Progenitor cell of endocrine pancreas (in vitro differentiated cells): ENCODE data around the gene CDIPT. TPM values are rescaled to one million over a fixed set of nuclear protein-coding genes. Genes with fewer than 3 reads are reported as not detected.

Experiments
- DNase-seq: peaks from one replicate; pipeline ENCODE4 v3.0.0; 2021; ENCODE audit warnings: low spot score; ENCODE audit not compliant: unreplicated experiment
- H3K27ac Mint-ChIP-seq: 2 replicates; pipeline ENCODE4 v1.8.0; 2021; ENCODE audit warnings: mild to moderate bottlenecking, moderate library complexity, mixed read lengths
- H3K27me3 Mint-ChIP-seq: 2 replicates; pipeline ENCODE4 v1.8.0; 2021; ENCODE audit warnings: mixed read lengths
- H3K36me3 Mint-ChIP-seq: 2 replicates; pipeline ENCODE4 v1.8.0; 2022; ENCODE audit warnings: mixed read lengths; ENCODE audit not compliant: insufficient read depth
- H3K4me1 Mint-ChIP-seq: 2 replicates; pipeline ENCODE4 v1.8.0; 2021; ENCODE audit warnings: low read depth, mixed read lengths
- H3K4me3 Mint-ChIP-seq: 2 replicates; pipeline ENCODE4 v1.8.0; 2021; ENCODE audit warnings: low read depth, mild to moderate bottlenecking, moderate library complexity, mixed read lengths
- H3K9me3 Mint-ChIP-seq: 2 replicates; pipeline ENCODE4 v1.8.0; 2021; ENCODE audit warnings: low read depth, mixed read lengths
- total RNA-seq: library from RNA; stranded (reverse); gene quantifications from 2 replicates; pipeline ENCODE4 v1.2.1, GENCODE V29; 2021
- TF ChIP-seq, protein P1 (sequence below): fragments of 200-600 bp; sonication (generic); IDR thresholded peaks from one replicate; pipeline ENCODE4 v1.5.0; 2021; ENCODE audit warnings: antibody characterized with exemption, mild to moderate bottlenecking; ENCODE audit not compliant: unreplicated experiment

CDIPT gene
- total RNA-seq, 1 donor from 2014 or later, result 51.2 TPM

DNA sequence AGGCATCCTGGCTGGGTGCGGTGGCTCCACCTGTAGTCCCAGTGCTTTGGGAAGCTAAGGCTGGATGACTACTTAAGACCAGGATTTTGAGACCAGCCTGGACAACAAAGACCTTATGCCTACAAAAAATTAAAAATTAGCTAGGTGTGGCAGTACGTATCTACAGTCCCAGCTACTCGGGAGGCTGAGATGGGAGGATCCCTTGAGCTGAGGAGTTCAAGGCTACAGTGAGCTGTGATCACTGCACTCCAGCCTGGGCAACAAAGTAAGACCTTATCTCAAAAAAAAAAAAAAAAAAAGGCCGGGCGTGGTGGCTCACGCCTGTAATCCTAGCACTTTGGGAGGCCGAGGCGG, 36.7 kb downstream of the CDIPT start:
- H3K36me3 Mint-ChIP-seq, result no peaks in the 10 kb centered on the region
- no peaks in the 10 kb centered on the region for H3K9me3 Mint-ChIP-seq
- no peak overlapping the region for H3K4me3 Mint-ChIP-seq
- no peak overlapping the region for H3K27ac Mint-ChIP-seq
- DNase-seq, result no peak
- H3K27me3 Mint-ChIP-seq, result no peaks in the 10 kb centered on the region
- H3K4me1 Mint-ChIP-seq, result peaks cover 8% of the 10 kb centered on the region
- TF ChIP-seq, protein P1, sequence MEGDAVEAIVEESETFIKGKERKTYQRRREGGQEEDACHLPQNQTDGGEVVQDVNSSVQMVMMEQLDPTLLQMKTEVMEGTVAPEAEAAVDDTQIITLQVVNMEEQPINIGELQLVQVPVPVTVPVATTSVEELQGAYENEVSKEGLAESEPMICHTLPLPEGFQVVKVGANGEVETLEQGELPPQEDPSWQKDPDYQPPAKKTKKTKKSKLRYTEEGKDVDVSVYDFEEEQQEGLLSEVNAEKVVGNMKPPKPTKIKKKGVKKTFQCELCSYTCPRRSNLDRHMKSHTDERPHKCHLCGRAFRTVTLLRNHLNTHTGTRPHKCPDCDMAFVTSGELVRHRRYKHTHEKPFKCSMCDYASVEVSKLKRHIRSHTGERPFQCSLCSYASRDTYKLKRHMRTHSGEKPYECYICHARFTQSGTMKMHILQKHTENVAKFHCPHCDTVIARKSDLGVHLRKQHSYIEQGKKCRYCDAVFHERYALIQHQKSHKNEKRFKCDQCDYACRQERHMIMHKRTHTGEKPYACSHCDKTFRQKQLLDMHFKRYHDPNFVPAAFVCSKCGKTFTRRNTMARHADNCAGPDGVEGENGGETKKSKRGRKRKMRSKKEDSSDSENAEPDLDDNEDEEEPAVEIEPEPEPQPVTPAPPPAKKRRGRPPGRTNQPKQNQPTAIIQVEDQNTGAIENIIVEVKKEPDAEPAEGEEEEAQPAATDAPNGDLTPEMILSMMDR, result no peak

DNA sequence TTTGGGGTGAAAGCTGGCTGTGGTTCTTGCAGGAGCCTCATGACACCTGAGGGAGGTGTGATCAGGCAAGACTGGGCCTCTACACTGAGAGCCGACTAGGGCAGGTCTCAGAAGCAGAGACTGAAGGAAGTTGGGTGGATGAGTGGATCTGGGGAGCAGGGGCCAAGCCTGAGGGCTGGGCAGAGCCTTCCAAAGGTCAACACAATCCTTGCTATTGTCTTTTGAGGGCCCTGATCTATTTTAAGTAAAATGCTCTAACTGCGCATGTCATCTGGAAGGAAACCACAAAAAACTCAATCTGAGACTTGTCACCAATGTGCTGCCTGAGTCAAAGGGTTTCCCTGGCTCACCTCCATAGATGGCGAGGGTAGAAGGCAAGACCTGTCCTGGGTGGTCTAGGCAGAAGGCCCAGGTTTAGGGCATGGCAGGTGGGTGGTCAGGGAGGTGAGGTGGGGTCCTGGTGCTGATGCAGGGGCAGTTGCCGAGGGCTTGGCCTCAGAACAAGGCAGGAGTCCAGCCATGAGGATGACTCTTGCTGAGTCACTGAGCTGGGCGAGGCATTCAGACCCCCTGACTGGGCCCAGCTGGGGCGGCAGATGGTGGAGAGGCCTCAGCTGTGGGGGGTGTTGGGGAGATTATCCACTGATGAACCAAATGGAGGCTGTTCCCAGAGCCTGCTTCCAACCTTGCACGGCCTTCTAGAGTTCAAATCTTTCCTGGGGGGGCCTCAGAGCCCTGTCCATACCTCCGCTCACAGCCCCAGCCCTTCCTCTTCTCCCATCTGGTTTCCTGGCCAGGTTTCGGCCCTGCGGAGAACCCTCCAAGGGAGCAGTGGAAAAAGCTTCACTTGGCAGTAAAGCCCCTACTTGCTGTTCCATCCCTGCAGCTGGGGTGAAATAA, 37.6 kb downstream of the CDIPT start:
- H3K4me3 Mint-ChIP-seq, result no peak overlapping the region
- no peaks in the 10 kb centered on the region for H3K27me3 Mint-ChIP-seq
- no peaks in the 10 kb centered on the region for H3K36me3 Mint-ChIP-seq
- DNase-seq, result no peak
- peak overlapping the region; percentile 30 for H3K27ac Mint-ChIP-seq
- TF ChIP-seq, protein P1, result no peak
- H3K4me1 Mint-ChIP-seq, result peaks cover 14% of the 10 kb centered on the region
- no peaks in the 10 kb centered on the region for H3K9me3 Mint-ChIP-seq

DNA sequence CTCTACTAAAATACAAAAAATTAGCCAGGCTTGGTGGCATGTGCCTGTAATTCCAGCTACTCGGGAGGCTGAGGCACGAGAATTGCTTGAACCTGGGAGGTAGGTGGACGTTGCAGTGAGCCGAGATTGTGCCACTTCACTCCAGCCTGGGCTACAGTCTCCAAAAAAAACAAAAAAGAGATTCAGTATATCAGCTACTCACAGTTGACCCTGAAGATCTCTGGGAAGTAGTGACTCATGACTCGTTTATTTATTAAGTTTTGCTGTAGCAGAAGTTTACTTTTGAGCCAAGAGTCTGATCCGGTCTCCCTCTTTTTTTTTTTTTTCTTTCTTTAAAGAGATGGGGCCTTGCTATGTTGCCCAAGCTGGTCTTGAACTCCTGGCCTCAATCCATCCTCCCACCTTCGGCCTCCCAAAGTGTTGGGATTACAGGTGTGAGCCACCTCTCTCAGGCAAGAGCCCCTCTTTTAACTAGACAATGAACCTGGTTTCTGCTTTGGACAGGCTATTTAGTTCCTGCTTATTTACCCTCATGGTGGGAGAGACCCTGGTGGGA, 38.4 kb downstream of the CDIPT start:
- H3K36me3 Mint-ChIP-seq, result peaks cover 1% of the 10 kb centered on the region
- H3K27ac Mint-ChIP-seq, result no peak overlapping the region
- H3K4me1 Mint-ChIP-seq, result peaks cover 15% of the 10 kb centered on the region
- DNase-seq, result no peak
- H3K27me3 Mint-ChIP-seq, result no peaks in the 10 kb centered on the region
- H3K4me3 Mint-ChIP-seq, result no peak overlapping the region
- TF ChIP-seq, protein P1, result no peak
- H3K9me3 Mint-ChIP-seq, result no peaks in the 10 kb centered on the region

DNA sequence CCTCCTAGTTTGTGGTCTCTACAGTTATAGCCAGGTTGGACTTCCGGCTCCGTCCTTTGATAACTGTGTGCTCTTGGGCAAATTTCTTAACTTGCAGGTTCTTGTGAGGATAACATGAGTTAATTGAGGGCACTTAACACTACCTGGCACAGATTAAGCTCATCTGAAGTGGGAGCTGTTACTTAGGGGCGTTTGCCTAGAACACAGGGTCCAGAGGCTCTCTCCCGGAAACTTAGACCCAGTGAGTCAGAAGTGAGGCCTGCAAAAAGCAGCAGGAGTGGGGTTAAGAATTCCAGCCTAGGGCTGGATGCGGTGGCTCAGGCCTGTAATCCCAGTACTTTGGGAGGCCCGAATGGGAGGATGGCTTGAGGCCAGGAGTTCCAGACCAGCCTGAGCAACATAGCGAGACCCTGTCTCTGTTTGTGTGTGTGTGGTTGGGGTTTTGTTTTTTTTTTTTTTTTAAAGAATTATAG, 41.3 kb downstream of the CDIPT start:
- no peaks in the 10 kb centered on the region for H3K27me3 Mint-ChIP-seq
- TF ChIP-seq, protein P1, result no peak
- no peaks in the 10 kb centered on the region for H3K9me3 Mint-ChIP-seq
- H3K36me3 Mint-ChIP-seq, result peaks cover 15% of the 10 kb centered on the region
- H3K4me1 Mint-ChIP-seq, result peaks cover 24% of the 10 kb centered on the region
- no peak for DNase-seq
- peak overlapping the region; percentile 37 for H3K27ac Mint-ChIP-seq
- no peak overlapping the region for H3K4me3 Mint-ChIP-seq

DNA sequence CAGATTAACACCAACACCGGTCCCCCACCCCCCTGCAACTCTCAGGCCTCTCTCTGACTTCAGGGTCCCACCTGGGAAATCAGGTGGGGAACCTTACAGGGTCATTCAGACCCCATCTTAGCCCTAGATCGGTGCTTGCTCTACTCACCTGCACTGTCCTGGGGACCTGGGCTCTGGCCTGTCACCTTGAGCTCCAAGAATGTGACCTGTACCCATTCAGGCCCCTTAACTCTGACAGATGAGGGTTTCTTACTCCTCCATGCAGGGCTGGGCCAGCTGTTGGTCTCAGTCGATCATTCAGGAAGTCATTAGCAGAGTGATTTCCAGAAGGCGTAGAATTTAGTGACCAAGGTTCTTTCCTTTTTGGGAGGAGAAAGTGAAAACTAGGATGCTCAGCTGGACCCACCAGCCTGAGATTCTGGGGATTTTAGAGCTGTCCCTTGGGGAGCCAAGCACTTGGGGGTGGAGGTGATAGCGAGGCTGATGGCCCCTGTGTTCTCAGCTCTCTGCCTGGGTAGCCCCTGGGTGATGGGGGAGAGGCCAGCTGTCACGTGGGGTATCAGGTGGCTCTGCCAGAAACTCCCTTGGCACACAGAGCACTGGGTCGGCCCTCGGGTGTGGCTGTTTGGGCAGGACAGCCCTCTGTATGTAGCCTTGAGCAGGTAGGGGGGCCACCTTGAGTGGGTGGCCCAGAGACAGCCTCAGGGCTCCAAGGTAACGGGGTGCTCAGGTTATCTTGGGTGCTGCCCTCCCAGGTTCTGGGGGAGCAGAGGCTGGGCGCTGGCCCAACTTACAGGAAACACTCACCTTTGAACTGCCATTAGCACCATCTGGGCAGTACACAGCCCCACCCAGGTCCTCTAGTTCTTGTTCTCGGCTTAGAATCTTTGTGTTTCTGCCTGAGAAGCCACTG, 42.0 kb downstream of the CDIPT start:
- Mint-ChIP-seq H3K9me3 (no peaks in the 10 kb centered on the region), H3K27me3 (no peaks in the 10 kb centered on the region), H3K4me1 (peaks cover 24% of the 10 kb centered on the region), H3K4me3 (peak overlapping the region; percentile 59), H3K27ac (peak overlapping the region; percentile 20), H3K36me3 (peaks cover 15% of the 10 kb centered on the region)
- DNase-seq, result no peak
- TF ChIP-seq, protein P1, result no peak
